Measurements from ENCODE around the gene MCUR1. TPM values are rescaled to one million over a fixed set of nuclear protein-coding genes. Genes with fewer than 3 reads are reported as not detected.

Gene MCUR1
- polyA plus RNA-seq, 3 donors, result 2.4 to 7.8 (median 5.2) TPM

- Mint-ChIP-seq H3K27me3 (ENCODE audit: low read depth in 3 of 3) (no peaks in the 10 kb centered on the region), H3K36me3 (peaks cover 27 to 40% of the 10 kb centered on the region in 2 donors), H3K27ac (no peak overlapping the region), H3K4me3 (no peak overlapping the region), H3K4me1 (peaks cover 4% of the 10 kb centered on the region), H3K9me3 (peaks cover 0 to 4% (median 0%) of the 10 kb centered on the region in 7 donors)
- no peak overlapping the region for H3K4me3 ChIP-seq (replicated peaks in 1 of 3; ENCODE audit: low read depth in 2 of 3, low read length in 3 of 3)
- no peaks in the 10 kb centered on the region for H3K9me3 ChIP-seq (replicated peaks in 1 of 2; ENCODE audit: control insufficient read depth in 1 of 2, insufficient read depth in 1 of 2, low read length in 2 of 2)
- TF ChIP-seq CTCF (IDR thresholded peaks at IDR 0.05), result no peak
- no peak overlapping the region for H3K9ac ChIP-seq (ENCODE audit: insufficient read depth, low read length, poor library complexity, severe bottlenecking)
- H3K27me3 ChIP-seq (ENCODE audit: control insufficient read depth in 2 of 2, insufficient read depth in 2 of 2, low read length in 2 of 2), result no peaks in the 10 kb centered on the region
- no peak overlapping the region for H2AFZ ChIP-seq (ENCODE audit: insufficient read depth, low read depth, low read length, poor library complexity, severe bottlenecking)
- DNase-seq, result no peak
- no peaks in the 10 kb centered on the region for H3K79me2 ChIP-seq (ENCODE audit: insufficient read depth, low read length)
- H3K4me1 ChIP-seq (ENCODE audit: control insufficient read depth in 1 of 2, insufficient read depth in 2 of 2, low read length in 2 of 2), result peaks cover 0 to 4% of the 10 kb centered on the region in 2 donors
- H3K27ac ChIP-seq (ENCODE audit: low read depth in 1 of 2, low read length in 2 of 2), result no peak overlapping the region
- intact Hi-C loops (cut with micrococcal nuclease), result loop anchor here in 1 of 2 donors (10.0 kb wide), 1 partner anchor 1845 kb away; no protein-coding TSS in a partner anchor
- H3K4me2 ChIP-seq (replicated peaks; ENCODE audit: extremely low read depth, low read length, poor library complexity, severe bottlenecking), result no peak overlapping the region
- peaks cover 0 to 55% of the 10 kb centered on the region in 2 donors for H3K36me3 ChIP-seq (replicated peaks in 1 of 2; ENCODE audit: control insufficient read depth in 1 of 2, insufficient read depth in 2 of 2, low read length in 2 of 2)
- WGBS (ENCODE audit: insufficient coverage), result no CpG with 5 or more reads among the region's 1 CpG
- no peaks in the 10 kb centered on the region for H4K20me1 ChIP-seq (ENCODE audit: insufficient read depth, low read length)
Measured at GRCh38 chr6:13789746-13790145, 24.6 kb downstream of the MCUR1 start.

- H3K36me3 Mint-ChIP-seq, result peaks cover 27 to 38% of the 10 kb centered on the region in 2 donors
- H3K27me3 Mint-ChIP-seq (ENCODE audit: low read depth in 3 of 3), result no peaks in the 10 kb centered on the region
- H3K9me3 Mint-ChIP-seq, result peaks cover 0 to 4% (median 0%) of the 10 kb centered on the region in 7 donors
- H3K27me3 ChIP-seq (ENCODE audit: control insufficient read depth in 2 of 2, insufficient read depth in 2 of 2, low read length in 2 of 2), result no peaks in the 10 kb centered on the region
- H2AFZ ChIP-seq (ENCODE audit: insufficient read depth, low read depth, low read length, poor library complexity, severe bottlenecking), result no peak overlapping the region
- intact Hi-C loops (cut with micrococcal nuclease), result no loop called here
- TF ChIP-seq CTCF (IDR thresholded peaks at IDR 0.05), result no peak
- no peak for DNase-seq
- no peak overlapping the region for H3K27ac ChIP-seq (ENCODE audit: low read depth in 1 of 2, low read length in 2 of 2)
- WGBS (ENCODE audit: insufficient coverage), result 100% methylated on average over 4 of the region's 6 CpGs
- H3K4me2 ChIP-seq (replicated peaks; ENCODE audit: extremely low read depth, low read length, poor library complexity, severe bottlenecking), result no peak overlapping the region
- H3K4me3 Mint-ChIP-seq, result no peak overlapping the region
- no peaks in the 10 kb centered on the region for H3K79me2 ChIP-seq (ENCODE audit: insufficient read depth, low read length)
- H3K4me3 ChIP-seq (replicated peaks in 1 of 3; ENCODE audit: low read depth in 2 of 3, low read length in 3 of 3), result no peak overlapping the region
- peaks cover 0 to 52% of the 10 kb centered on the region in 2 donors for H3K36me3 ChIP-seq (replicated peaks in 1 of 2; ENCODE audit: control insufficient read depth in 1 of 2, insufficient read depth in 2 of 2, low read length in 2 of 2)
- H3K9me3 ChIP-seq (replicated peaks in 1 of 2; ENCODE audit: control insufficient read depth in 1 of 2, insufficient read depth in 1 of 2, low read length in 2 of 2), result no peaks in the 10 kb centered on the region
- H3K4me1 ChIP-seq (ENCODE audit: control insufficient read depth in 1 of 2, insufficient read depth in 2 of 2, low read length in 2 of 2), result no peaks in the 10 kb centered on the region
- no peaks in the 10 kb centered on the region for H3K4me1 Mint-ChIP-seq
- H3K27ac Mint-ChIP-seq, result no peak overlapping the region
- H4K20me1 ChIP-seq (ENCODE audit: insufficient read depth, low read length), result no peaks in the 10 kb centered on the region
- H3K9ac ChIP-seq (ENCODE audit: insufficient read depth, low read length, poor library complexity, severe bottlenecking), result no peak overlapping the region
Measured at GRCh38 chr6:13788820-13789219, 25.5 kb downstream of the MCUR1 start.

Data from CD14-positive monocyte (primary cell).